B cell (primary cell): ENCODE results near the gene DOCK1. TPM values are rescaled to one million over a fixed set of nuclear protein-coding genes. Genes with fewer than 3 reads are reported as not detected.

ENCODE experiments used
- ATAC-seq: fragments of 200-7000 bp; cut with Tn5 transposase; one replicate; pipeline ENCODE4 v1.10.0; 2021; ENCODE audit warnings: low read depth, mild to moderate bottlenecking, moderate number of reproducible peaks, moderate library complexity
- CTCF ChIA-PET: fragments of 350-600 bp; sonication (Branson Sonifier 250); formaldehyde crosslinking; loops from one replicate; lab custom pipeline; 2021; ENCODE audit warnings: antibody characterized with exemption, inconsistent platforms; lab: Charles Lee
- POLR2A ChIA-PET: fragments of 350-600 bp; sonication (Branson Sonifier 250); formaldehyde crosslinking; loops from one replicate; lab custom pipeline; 2021; ENCODE audit warnings: antibody characterized with exemption; lab: Charles Lee
- DNase-seq: peaks from one replicate; pipeline ENCODE4 v3.0.0; 2013
- H2AFZ ChIP-seq: 2 replicates; pipeline ENCODE4 v1.6.1; 2012; ENCODE audit warnings: mild to moderate bottlenecking, low read depth, low read length; ENCODE audit not compliant: insufficient read depth, poor library complexity, severe bottlenecking
- H3K27ac ChIP-seq, 2 donors: 1 replicate in 1 of 2; 2 replicates in 1 of 2; pipeline ENCODE4 v1.5.1; 2012 to 2013; ENCODE audit warnings: low read length in 2 of 2, mild to moderate bottlenecking in 2 of 2, moderate library complexity in 1 of 2
- H3K27me3 ChIP-seq, 4 experiments: fragments of 200-600 bp in 1 of 4; sonication (generic) in 1 of 4; replicated peaks in 1 of 4; 1 replicate in 2 of 4; 2 replicates in 2 of 4; pipeline versions ENCODE4 v1.6.1 to v1.7.0; 2013 to 2016; ENCODE audit warnings: low read length in 3 of 4, mild to moderate bottlenecking in 2 of 4, mixed read lengths in 1 of 4, moderate library complexity in 1 of 4; ENCODE audit not compliant: insufficient read depth in 4 of 4, control insufficient read depth in 3 of 4; ENCODE audit errors: control extremely low read depth in 1 of 4
- H3K36me3 ChIP-seq, 2 experiments: replicated peaks in 1 of 2; 1 replicate in 1 of 2; 2 replicates in 1 of 2; pipeline versions ENCODE4 v1.6.1 to v1.7.1; 2013; ENCODE audit warnings: low read length in 1 of 2; ENCODE audit not compliant: insufficient read depth in 2 of 2, control insufficient read depth in 1 of 2; ENCODE audit errors: control extremely low read depth in 1 of 2, extremely low read depth in 1 of 2
- H3K4me1 ChIP-seq, 2 donors: fragments of 200-600 bp in 1 of 2; sonication (generic) in 1 of 2; 1 replicate in 1 of 2; 2 replicates in 1 of 2; pipeline versions ENCODE4 v1.5.1 to v1.6.1; 2013 to 2017; ENCODE audit warnings: low read length in 2 of 2; ENCODE audit not compliant: control insufficient read depth in 2 of 2, insufficient read depth in 2 of 2
- H3K4me2 ChIP-seq: replicated peaks from 2 replicates; pipeline ENCODE3; 2012; ENCODE audit warnings: mild to moderate bottlenecking, low read depth, low read length; ENCODE audit not compliant: poor library complexity, severe bottlenecking
- H3K4me3 ChIP-seq, 5 experiments: fragments of 200-600 bp in 1 of 5; sonication (generic) in 1 of 5; 1 replicate in 3 of 5; 2 replicates in 2 of 5; pipeline versions ENCODE4 v1.5.1 to v1.7.0; 2011 to 2016; ENCODE audit warnings: low read length in 4 of 5, mild to moderate bottlenecking in 4 of 5, low read depth in 2 of 5, control low read depth in 1 of 5, moderate library complexity in 1 of 5; ENCODE audit not compliant: insufficient read depth in 1 of 5; ENCODE audit errors: control extremely low read depth in 1 of 5, extremely low read depth in 1 of 5
- H3K79me2 ChIP-seq: fragments of 200-600 bp; sonication (generic); one replicate; pipeline ENCODE4 v1.6.0; 2016; ENCODE audit warnings: low read length; ENCODE audit not compliant: control insufficient read depth, insufficient read depth
- H3K9ac ChIP-seq: fragments of 200-600 bp; sonication (generic); 2 replicates; pipeline ENCODE4 v1.6.1; 2017; ENCODE audit warnings: mild to moderate bottlenecking, low read length, moderate library complexity
- H3K9me3 ChIP-seq, 3 donors: one replicate each; pipeline versions ENCODE4 v1.6.1 to v1.7.1; 2013; ENCODE audit warnings: low read length in 2 of 3; ENCODE audit not compliant: control insufficient read depth in 2 of 3, insufficient read depth in 1 of 3; ENCODE audit errors: control extremely low read depth in 1 of 3
- H4K20me1 ChIP-seq: 2 replicates; pipeline ENCODE4 v1.6.0; 2012; ENCODE audit warnings: mild to moderate bottlenecking, low read length; ENCODE audit not compliant: insufficient read depth, control insufficient read depth, poor library complexity, severe bottlenecking
- H3K27ac Mint-ChIP-seq: one replicate; pipeline ENCODE4 v1.8.0; 2021; ENCODE audit warnings: mixed read lengths
- H3K27me3 Mint-ChIP-seq: one replicate; pipeline ENCODE4 v1.8.0; 2021; ENCODE audit warnings: mixed read lengths
- H3K4me1 Mint-ChIP-seq: one replicate; pipeline ENCODE4 v1.8.0; 2021; ENCODE audit warnings: mixed read lengths
- H3K4me3 Mint-ChIP-seq: one replicate; pipeline ENCODE4 v1.8.0; 2021; ENCODE audit warnings: mixed read lengths
- H3K9me3 Mint-ChIP-seq: one replicate; pipeline ENCODE4 v1.8.0; 2022; ENCODE audit warnings: mixed read lengths; ENCODE audit not compliant: insufficient read depth
- EZH2 ChIP-seq: IDR thresholded peaks from 2 replicates; pipeline ENCODE4 v1.6.1; 2012; ENCODE audit warnings: borderline replicate concordance, low read depth, mild to moderate bottlenecking, moderate library complexity, low read length; ENCODE audit not compliant: insufficient read depth, poor library complexity, severe bottlenecking
- whole genome bisulfite sequencing: methylation state at CpG from one replicate; pipeline ENCODE4 v1.1.5; 2013; ENCODE audit warnings: missing lambda C conversion rate; ENCODE audit not compliant: insufficient coverage; 5-methylcytosine and 5-hydroxymethylcytosine counted together
- intact Hi-C: fragments of 100-400 bp; cut with micrococcal nuclease; formaldehyde crosslinking; loops from one replicate; pipeline ENCODE4 v1.10.0; 2022
- polyA plus RNA-seq: library from polyadenylated mRNA; depleted of rRNA; stranded (reverse); fragments of >200 nt; gene quantifications from 2 replicates; pipeline ENCODE4 v1.2.3, GENCODE V29; 2012
- total RNA-seq, 2 donors: library from RNA; stranded (reverse); fragments of 120-200 nt in 1 of 2; gene quantifications; 1 replicate in 1 of 2; 2 replicates in 1 of 2; pipeline versions ENCODE4 v1.2.3 to v1.2.4, GENCODE V29; 2013 to 2022
- TF ChIP-seq, protein P1 (sequence below): fragments of 200-600 bp; IDR thresholded peaks from one replicate; pipeline ENCODE4 v1.8.0; 2022; ENCODE audit warnings: antibody characterized with exemption, mild to moderate bottlenecking

DOCK1 gene
- total and polyA plus RNA-seq, 2 donors (not counting 1 experiment from before 2014, with no cell fraction given), result not detected

DNA sequence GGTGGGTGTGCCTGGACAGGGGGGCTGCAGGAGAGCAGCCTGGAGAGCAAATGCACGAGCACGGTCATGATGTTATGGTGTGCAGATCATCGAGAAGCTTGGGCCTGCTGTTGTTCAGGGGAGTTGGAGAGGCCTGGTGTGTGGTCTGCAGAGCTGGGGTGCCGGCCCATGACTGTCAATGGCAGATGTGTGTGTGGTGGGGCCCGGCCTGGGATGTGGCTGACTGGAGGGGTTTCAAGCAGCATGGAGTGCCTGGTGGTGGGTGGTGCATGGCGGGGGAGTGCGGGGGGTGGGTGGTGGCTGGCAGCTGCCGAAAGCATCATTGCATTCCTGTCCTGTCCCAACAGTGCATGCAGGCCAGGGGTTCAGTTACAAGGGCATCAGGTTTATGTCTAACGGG is 122.6 kb downstream of the DOCK1 start:
- peaks cover 0 to 4% (median 0%) of the 10 kb centered on the region in 3 donors for H3K9me3 ChIP-seq
- ChIA-PET POLR2A (no interaction called here), CTCF (no interaction called here)
- H3K27me3 ChIP-seq, result no peaks in the 10 kb centered on the region
- no peaks in the 10 kb centered on the region for H3K79me2 ChIP-seq
- H3K9ac ChIP-seq, result no peak overlapping the region
- H3K36me3 ChIP-seq, result no peaks in the 10 kb centered on the region
- Mint-ChIP-seq H3K4me1 (no peaks in the 10 kb centered on the region), H3K9me3 (peaks cover 2% of the 10 kb centered on the region), H3K4me3 (no peak overlapping the region), H3K27me3 (no peaks in the 10 kb centered on the region), H3K27ac (no peak overlapping the region)
- intact Hi-C loops, result no loop called here
- ATAC-seq (no peak), DNase-seq (no peak)
- H3K27ac ChIP-seq, result no peak overlapping the region
- no peaks in the 10 kb centered on the region for H3K4me1 ChIP-seq
- H4K20me1 ChIP-seq, result no peaks in the 10 kb centered on the region
- TF ChIP-seq, protein P1, sequence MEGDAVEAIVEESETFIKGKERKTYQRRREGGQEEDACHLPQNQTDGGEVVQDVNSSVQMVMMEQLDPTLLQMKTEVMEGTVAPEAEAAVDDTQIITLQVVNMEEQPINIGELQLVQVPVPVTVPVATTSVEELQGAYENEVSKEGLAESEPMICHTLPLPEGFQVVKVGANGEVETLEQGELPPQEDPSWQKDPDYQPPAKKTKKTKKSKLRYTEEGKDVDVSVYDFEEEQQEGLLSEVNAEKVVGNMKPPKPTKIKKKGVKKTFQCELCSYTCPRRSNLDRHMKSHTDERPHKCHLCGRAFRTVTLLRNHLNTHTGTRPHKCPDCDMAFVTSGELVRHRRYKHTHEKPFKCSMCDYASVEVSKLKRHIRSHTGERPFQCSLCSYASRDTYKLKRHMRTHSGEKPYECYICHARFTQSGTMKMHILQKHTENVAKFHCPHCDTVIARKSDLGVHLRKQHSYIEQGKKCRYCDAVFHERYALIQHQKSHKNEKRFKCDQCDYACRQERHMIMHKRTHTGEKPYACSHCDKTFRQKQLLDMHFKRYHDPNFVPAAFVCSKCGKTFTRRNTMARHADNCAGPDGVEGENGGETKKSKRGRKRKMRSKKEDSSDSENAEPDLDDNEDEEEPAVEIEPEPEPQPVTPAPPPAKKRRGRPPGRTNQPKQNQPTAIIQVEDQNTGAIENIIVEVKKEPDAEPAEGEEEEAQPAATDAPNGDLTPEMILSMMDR, result no peak
- TF ChIP-seq EZH2, result no peak
- H3K4me2 ChIP-seq, result no peak overlapping the region
- WGBS, result 94% methylated on average over 9 of the region's 9 CpGs
- H2AFZ ChIP-seq, result no peak overlapping the region
- no peak overlapping the region for H3K4me3 ChIP-seq

DNA sequence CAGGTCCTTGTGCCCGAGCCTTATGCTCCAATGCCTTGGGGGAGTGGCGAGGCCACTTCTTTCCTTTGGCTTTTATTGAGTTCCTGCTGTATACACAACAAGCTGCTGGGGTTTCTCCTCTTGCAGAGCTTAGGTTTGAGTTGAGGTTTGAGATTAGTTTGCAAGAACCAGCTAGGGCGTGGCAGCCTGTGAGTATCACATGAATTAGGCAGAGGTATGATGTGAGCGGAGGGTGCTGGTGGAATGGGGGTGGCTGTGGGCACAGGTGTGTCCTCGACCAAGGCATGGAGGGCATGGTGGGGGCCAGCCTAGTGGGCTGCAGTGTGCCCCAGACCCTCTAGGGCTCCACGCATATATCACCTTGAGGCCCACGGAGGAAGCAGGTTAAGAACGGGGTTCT is 123.3 kb downstream of the DOCK1 start:
- Histone ChIP-seq H3K9me3 (peaks cover 0 to 4% (median 0%) of the 10 kb centered on the region in 3 donors), H4K20me1 (no peaks in the 10 kb centered on the region), H3K27me3 (no peaks in the 10 kb centered on the region), H3K9ac (no peak overlapping the region), H3K79me2 (no peaks in the 10 kb centered on the region), H3K4me2 (no peak overlapping the region), H2AFZ (no peak overlapping the region), H3K4me3 (no peak overlapping the region), H3K27ac (no peak overlapping the region), H3K36me3 (no peaks in the 10 kb centered on the region), H3K4me1 (no peaks in the 10 kb centered on the region)
- ATAC-seq (no peak), DNase-seq (no peak)
- Mint-ChIP-seq H3K27ac (no peak overlapping the region), H3K27me3 (no peaks in the 10 kb centered on the region), H3K4me1 (no peaks in the 10 kb centered on the region), H3K9me3 (peaks cover 2% of the 10 kb centered on the region), H3K4me3 (no peak overlapping the region)
- 90% methylated on average over 8 of the region's 8 CpGs for WGBS
- intact Hi-C loops, result no loop called here
- ChIA-PET CTCF (no interaction called here), POLR2A (no interaction called here)
- TF ChIP-seq EZH2, result no peak
- TF ChIP-seq, protein P1, result no peak
